GM19193 (cell line): ENCODE measurements around the gene SAMSN1.

Experiments
- POLR2A ChIP-seq: IDR thresholded peaks from 4 replicates; pipeline ENCODE4 v1.6.1; 2011; ENCODE audit not compliant: insufficient read depth, insufficient read length; ENCODE audit errors: extremely low read depth

The SAMSN1 gene

GRCh38 chr21:14547834-14548513 is 1.9 kb upstream of the SAMSN1 start:
- no peak for TF ChIP-seq POLR2A

DNA sequence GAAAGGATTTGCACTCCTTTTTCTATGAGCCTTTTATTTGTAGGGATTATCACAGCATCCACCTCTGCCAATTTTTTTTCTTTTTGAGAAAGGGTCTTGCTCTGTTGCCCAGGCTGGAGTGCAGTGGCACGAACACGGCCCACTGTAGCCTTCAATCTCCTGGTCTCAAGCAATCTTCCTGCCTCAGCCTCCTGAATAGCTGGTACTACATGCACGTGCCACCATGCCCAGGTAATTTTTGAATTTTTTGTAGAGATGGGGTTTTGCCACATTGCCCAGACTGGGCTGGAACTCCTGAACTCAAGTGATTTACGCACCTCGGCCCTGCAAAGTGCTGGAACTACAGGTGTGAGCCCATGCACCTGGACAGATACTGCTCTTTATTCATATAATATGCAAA is 2.1 kb downstream of the SAMSN1 start:
- TF ChIP-seq POLR2A = no peak

- no peak for TF ChIP-seq POLR2A
These were observed 3.5 kb downstream of the SAMSN1 start for GRCh38 chr21:14542638-14543037.

DNA sequence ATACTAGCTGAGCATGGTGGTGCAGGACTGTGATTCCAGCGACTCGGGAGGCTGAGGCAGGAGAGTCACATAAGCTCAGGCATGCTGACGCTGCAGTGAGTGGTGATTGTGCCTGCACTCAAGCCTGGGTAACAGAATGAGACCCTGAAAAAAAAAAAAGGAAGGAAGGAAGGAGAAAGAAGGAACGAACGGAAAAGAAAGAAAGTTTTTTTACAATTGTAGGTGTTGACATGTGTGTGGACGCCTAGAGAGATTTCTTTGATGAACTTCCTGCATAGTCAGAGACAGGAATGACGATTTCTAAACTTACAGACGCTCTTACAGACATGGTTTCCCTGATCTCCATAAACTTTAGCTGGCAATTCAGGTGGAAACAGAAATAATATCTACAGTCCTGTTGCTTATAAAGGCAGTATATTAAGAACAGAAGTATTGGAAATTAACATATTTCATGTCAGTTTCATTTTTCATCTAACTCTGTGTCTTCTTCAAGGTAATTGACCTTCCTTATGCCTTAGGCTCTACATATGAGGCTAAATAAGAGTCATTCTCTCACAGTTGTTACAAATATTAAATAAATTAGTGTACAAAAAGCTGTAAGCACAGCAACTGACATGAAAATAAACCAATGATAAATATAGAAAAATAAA is 4.1 kb downstream of the SAMSN1 start:
- no peak for TF ChIP-seq POLR2A

DNA sequence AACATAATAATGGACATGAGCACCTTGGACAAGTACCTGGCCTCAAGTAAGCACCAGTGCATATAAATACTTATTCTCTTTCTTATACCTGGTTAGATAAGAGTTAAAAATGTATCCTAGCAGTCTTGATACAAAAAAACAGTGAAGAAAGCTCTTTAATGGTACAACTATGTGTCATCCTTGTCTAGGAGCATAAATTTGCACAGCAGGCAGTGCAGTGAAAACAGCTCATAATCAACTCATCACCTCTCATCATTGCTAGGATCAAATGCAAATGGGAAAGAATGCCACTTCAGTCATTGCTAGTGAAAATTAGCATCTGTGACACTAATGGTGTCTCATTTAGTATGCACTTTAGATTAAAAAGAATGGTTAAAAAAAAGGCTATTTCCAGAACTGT is 7.6 kb downstream of the SAMSN1 start:
- no peak for TF ChIP-seq POLR2A

DNA sequence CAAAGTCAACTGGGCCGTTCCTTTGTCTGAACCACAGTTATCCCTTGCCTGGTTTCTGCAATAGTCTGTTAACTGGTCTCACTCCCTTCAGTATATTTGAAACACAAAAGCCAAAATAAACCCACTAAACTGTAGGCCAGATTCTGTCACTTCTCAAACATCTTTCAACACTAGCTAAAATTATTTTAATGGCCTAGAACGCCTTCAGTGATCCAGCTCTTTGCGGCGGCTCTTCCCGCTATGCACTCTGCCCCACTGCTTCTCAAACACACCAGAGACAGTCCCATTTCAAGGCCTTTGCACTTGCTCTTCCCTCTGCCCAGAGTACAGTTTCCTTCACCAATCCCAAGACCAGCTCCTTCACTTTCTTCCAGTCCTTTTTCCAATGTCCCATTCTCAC is 9.2 kb downstream of the SAMSN1 start:
- TF ChIP-seq POLR2A = no peak

DNA sequence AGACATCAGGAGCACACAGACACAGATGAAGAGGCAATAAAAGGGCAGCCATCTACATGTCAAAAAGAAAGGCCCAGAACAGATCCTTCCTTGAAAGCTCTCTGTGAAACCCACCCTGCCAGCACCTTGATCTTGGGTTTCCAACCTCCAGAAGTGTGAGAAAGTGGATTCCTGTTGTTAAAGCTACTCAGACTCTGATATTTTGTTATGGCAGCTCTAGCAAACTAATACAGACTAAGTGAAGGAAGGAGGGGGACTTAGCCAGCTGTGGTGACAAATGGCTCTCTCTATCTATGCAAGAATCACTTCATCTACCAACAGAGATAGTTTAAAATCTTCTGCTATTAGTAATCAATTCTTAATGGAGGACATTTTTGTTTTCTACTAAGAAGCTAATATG is 10.4 kb downstream of the SAMSN1 start:
- no peak for TF ChIP-seq POLR2A

DNA sequence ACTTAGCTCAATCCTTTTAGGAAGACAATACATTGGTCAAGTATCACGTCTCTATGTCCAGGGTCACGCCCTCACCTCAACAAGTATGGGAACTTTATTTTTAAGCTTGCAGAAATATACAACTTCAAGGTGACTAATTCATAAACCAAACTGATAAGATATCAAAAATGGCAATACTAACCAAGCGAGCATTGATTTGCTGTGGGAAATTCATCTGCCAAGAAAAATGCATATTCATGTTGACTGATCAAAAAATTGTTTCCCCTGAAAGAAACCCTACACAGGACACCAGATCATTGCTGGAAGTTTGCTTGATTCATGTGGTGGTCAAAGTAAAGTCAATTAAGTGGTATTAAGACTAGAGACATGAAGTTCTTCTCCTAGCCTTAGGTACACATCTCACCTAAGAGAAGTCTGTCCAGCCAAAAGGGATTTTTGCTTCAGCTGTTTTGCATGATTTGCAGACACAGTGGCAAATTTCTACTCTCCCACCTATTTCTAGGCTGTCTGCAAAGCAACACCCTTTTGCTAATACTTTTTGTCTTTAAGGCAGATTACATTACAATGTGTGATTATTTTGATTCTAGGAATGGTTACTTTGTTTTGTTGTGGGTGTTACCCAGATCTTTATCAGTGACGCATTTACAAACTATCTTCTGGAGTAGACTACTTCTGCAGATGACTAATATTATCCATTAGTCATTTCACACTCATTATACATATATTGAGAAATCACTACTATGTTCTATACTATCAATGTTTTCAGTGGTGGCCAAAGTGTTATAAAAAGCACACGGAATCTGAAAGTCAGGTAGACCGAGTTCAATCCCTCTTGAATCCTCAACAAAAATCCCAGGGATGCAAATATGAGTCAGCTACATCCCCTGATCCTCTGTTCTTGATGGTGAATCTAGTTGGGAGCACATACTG is 12.4 kb downstream of the SAMSN1 start:
- no peak for TF ChIP-seq POLR2A

DNA sequence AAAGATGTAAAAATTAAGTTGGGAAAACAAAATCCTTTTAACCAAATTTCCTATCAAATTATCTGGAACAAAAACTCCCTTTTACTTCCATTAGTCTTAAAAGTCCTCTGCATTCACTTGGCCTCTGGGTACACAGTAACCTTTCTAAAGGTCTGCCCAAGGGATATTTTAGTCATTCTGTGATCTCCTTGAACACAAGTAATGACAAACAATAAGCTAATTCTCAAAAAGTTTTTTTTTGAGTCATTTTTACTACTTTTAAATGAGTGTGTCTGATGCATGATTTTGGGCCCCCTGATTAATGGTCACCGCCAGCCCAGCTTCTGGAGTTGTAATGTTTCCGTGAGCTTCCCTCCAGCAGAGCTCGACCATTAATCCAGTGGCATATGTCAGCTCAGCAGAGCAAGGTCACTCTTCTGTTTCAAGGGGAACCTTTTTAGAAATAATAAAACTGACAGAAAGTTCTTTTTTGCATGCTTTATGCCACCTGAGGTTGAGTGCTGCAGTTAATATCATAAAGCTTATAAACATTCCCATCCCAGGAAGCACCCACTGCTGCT is 14.3 kb downstream of the SAMSN1 start:
- no peak for TF ChIP-seq POLR2A

DNA sequence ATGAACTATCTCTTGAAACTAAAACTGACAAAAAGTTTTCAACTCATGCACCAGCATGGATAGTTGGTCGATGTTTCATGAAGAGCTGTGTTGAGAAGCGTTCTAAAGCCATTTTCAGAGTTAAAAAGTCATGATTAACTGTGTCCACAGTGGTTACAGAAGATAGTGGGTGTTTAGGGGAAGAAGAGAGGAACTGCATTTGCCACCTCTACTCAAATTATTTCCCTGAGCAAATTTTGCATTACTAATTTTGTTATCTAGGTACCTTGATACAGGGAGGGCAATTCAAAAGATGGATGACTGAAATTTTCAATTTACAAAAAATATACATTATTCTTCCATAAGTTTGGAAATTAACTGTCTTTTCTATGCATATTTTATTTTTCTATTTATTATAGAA is 15.5 kb downstream of the SAMSN1 start:
- TF ChIP-seq POLR2A = no peak

- no peak for TF ChIP-seq POLR2A
These were observed 17.3 kb downstream of the SAMSN1 start for GRCh38 chr21:14528815-14529214.

DNA sequence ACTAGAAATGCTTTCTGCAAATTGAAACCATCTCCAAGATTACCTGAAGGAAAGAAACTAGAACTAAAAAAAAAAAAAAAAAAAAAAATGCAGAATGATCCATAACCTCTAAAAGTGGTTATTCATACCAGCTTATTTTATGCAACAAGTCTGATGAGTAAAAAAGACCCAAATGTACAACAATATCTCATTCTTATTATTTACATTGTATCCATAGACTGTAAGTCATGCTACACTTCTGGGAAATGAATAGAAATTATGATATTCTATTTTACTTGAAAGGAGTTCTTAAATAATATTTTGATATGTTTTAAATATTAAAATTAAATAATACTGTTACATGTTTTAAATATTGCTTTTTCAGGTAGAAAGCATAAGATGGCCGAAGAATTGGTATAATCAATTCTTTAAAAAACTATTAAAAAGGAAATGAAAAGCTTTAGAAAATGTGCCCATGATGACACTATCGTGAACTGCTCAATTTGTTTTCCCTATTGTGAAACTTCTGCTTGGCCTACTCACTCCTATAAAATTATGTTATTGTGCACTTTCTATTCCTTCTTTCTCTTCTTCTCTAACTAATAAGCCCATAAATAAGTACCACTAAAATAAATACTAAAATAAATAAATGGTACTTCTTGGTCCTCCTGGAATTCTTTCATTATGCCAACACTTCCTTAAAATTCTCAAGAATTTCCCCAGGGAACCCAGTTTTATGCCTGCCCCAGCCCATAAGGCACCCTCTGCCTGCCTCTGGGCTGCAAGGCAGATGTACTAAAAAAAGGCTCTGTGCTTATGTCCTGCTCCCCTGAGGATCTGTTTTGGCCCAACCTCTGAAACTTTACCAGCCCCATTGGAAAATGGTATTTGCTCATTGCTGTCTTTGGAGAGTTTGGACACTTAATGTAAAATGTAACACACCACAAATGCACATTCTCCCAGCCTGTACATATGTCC is 18.1 kb downstream of the SAMSN1 start:
- TF ChIP-seq POLR2A = no peak

GRCh38 chr21:14526836-14527695 is 19.0 kb downstream of the SAMSN1 start:
- no peak for TF ChIP-seq POLR2A
